H1 (cell line): ENCODE measurements around the gene GP9. TPM values are rescaled to one million over a fixed set of nuclear protein-coding genes. Genes with fewer than 3 reads are reported as not detected.

ENCODE experiments used
- CTCF ChIA-PET: fragments of 300-600 bp; sonication (Branson Sonifier 250); formaldehyde crosslinking; loops from one replicate; lab custom pipeline; 2021; ENCODE audit not compliant: partially characterized antibody; lab: Charles Lee
- POLR2A ChIA-PET: fragments of 300-600 bp; sonication (Branson Sonifier 250); formaldehyde crosslinking; loops from one replicate; lab custom pipeline; 2021; ENCODE audit warnings: inconsistent platforms; ENCODE audit not compliant: partially characterized antibody; lab: Charles Lee
- DNase-seq, 2 experiments: peaks; one replicate each; pipeline versions ENCODE4 v3.0.0 to v3.0.0-alpha.2; 2010 to 2022; ENCODE audit warnings: low spot score in 2 of 2, low read depth in 1 of 2, mixed read lengths in 1 of 2
- FAIRE-seq: peaks from 2 replicates; lab custom pipeline; 2011; peaks lifted over from hg19 to GRCh38; lab: Jason Lieb, UNC
- H2AFZ ChIP-seq: 2 replicates; pipeline ENCODE4 v1.8.1; 2012; ENCODE audit warnings: low read length, inconsistent platforms
- H2AK5ac ChIP-seq: 2 replicates; pipeline ENCODE4 v1.6.1; 2013; ENCODE audit warnings: low read depth, low read length
- H2BK120ac ChIP-seq: replicated peaks from 2 replicates; pipeline ENCODE3; 2013; ENCODE audit warnings: low read depth, low read length, inconsistent platforms
- H2BK12ac ChIP-seq: 2 replicates; pipeline ENCODE4 v1.6.1; 2013; ENCODE audit warnings: low read depth, low read length
- H2BK15ac ChIP-seq: 2 replicates; pipeline ENCODE4 v1.6.1; 2013; ENCODE audit warnings: low read length
- H2BK20ac ChIP-seq: 2 replicates; pipeline ENCODE4 v1.6.1; 2013; ENCODE audit warnings: low read length
- H2BK5ac ChIP-seq: 2 replicates; pipeline ENCODE4 v1.6.1; 2013; ENCODE audit warnings: low read depth, low read length
- H3K14ac ChIP-seq: 2 replicates; pipeline ENCODE4 v1.6.1; 2013; ENCODE audit warnings: inconsistent platforms; ENCODE audit not compliant: insufficient read length
- H3K18ac ChIP-seq: 2 replicates; pipeline ENCODE4 v1.6.1; 2013; ENCODE audit warnings: low read length; ENCODE audit errors: extremely low read depth
- H3K23ac ChIP-seq: 2 replicates; pipeline ENCODE4 v1.6.1; 2013; ENCODE audit warnings: inconsistent platforms; ENCODE audit not compliant: insufficient read length
- H3K23me2 ChIP-seq: 2 replicates; pipeline ENCODE4 v1.6.1; 2013; ENCODE audit warnings: low read depth, low read length
- H3K27ac ChIP-seq: 2 replicates; pipeline ENCODE4 v1.6.1; 2011; ENCODE audit warnings: low read depth, low read length, inconsistent platforms
- H3K27me3 ChIP-seq, 4 experiments: replicated peaks in 1 of 4; 1 replicate in 1 of 4; 2 replicates in 3 of 4; pipeline versions ENCODE4 v1.6.1 to v1.8.1; 2011 to 2013; ENCODE audit warnings: low read length in 3 of 4, mild to moderate bottlenecking in 3 of 4, inconsistent platforms in 2 of 4, mixed read lengths in 2 of 4, moderate library complexity in 1 of 4; ENCODE audit not compliant: control insufficient read depth in 3 of 4, insufficient read depth in 3 of 4; ENCODE audit errors: extremely low read depth in 1 of 4
- H3K36me3 ChIP-seq, 4 experiments: 2 replicates each; pipeline versions ENCODE4 v1.6.1 to v1.8.1; 2011 to 2013; ENCODE audit warnings: mild to moderate bottlenecking in 4 of 4, low read length in 3 of 4, moderate library complexity in 2 of 4, control low read depth in 1 of 4, inconsistent platforms in 1 of 4; ENCODE audit not compliant: insufficient read depth in 4 of 4, control insufficient read depth in 2 of 4
- H3K4ac ChIP-seq: replicated peaks from 2 replicates; pipeline ENCODE3; 2013; ENCODE audit warnings: low read length, low read depth, mixed read lengths, inconsistent platforms; ENCODE audit not compliant: insufficient read length
- H3K4me1 ChIP-seq, 4 experiments: replicated peaks in 1 of 4; 1 replicate in 1 of 4; 2 replicates in 3 of 4; pipeline versions ENCODE4 v1.6.1 to v1.8.1; 2011 to 2013; ENCODE audit warnings: low read length in 3 of 4, inconsistent platforms in 2 of 4, mixed read lengths in 1 of 4; ENCODE audit not compliant: insufficient read depth in 4 of 4, control insufficient read depth in 3 of 4
- H3K4me2 ChIP-seq, 2 experiments: 2 replicates each; pipeline versions ENCODE4 v1.6.1 to v1.8.1; 2011 to 2013; ENCODE audit warnings: low read depth in 2 of 2, low read length in 2 of 2, control low read depth in 1 of 2, inconsistent platforms in 1 of 2, mild to moderate bottlenecking in 1 of 2; ENCODE audit not compliant: insufficient read depth in 1 of 2
- H3K4me3 ChIP-seq, 4 experiments: fragments of 200-600, 300-600 bp in 1 of 4; sonication (generic), shearing (Covaris generic), sonication (Bioruptor Twin) in 1 of 4; 2 replicates each; pipeline versions ENCODE4 v1.5.1 to v1.8.1; 2011 to 2016; ENCODE audit warnings: low read length in 4 of 4, low read depth in 3 of 4, control low read depth in 2 of 4, inconsistent platforms in 2 of 4, mild to moderate bottlenecking in 2 of 4, mixed read lengths in 1 of 4, moderate library complexity in 1 of 4; ENCODE audit not compliant: insufficient read depth in 2 of 4; ENCODE audit errors: extremely low read depth in 1 of 4
- H3K56ac ChIP-seq: replicated peaks from 2 replicates; pipeline ENCODE3; 2013; ENCODE audit warnings: low read depth, mild to moderate bottlenecking, mixed read lengths, low read length, inconsistent platforms; ENCODE audit not compliant: insufficient read length
- H3K79me1 ChIP-seq: 2 replicates; pipeline ENCODE4 v1.6.1; 2013; ENCODE audit warnings: low read depth, low read length, control low read depth
- H3K79me2 ChIP-seq, 2 experiments: 2 replicates each; pipeline versions ENCODE4 v1.6.1 to v1.8.1; 2012 to 2013; ENCODE audit warnings: low read length in 2 of 2, mild to moderate bottlenecking in 2 of 2, inconsistent platforms in 1 of 2; ENCODE audit not compliant: insufficient read depth in 2 of 2, control insufficient read depth in 1 of 2
- H3K9ac ChIP-seq, 4 experiments: replicated peaks in 1 of 4; 1 replicate in 1 of 4; 2 replicates in 3 of 4; pipeline versions ENCODE4 v1.6.1 to v1.8.1; 2011 to 2013; ENCODE audit warnings: low read depth in 3 of 4, low read length in 3 of 4, control low read depth in 2 of 4, mild to moderate bottlenecking in 2 of 4, moderate library complexity in 2 of 4, inconsistent platforms in 1 of 4; ENCODE audit errors: extremely low read depth in 1 of 4
- H3K9me3 ChIP-seq, 2 experiments: 2 replicates each; pipeline versions ENCODE4 v1.6.1 to v1.8.1; 2012 to 2013; ENCODE audit warnings: mild to moderate bottlenecking in 2 of 2, moderate library complexity in 2 of 2, control low read depth in 1 of 2, inconsistent platforms in 1 of 2, low read depth in 1 of 2, low read length in 1 of 2, mixed read lengths in 1 of 2; ENCODE audit not compliant: insufficient read depth in 2 of 2
- H4K20me1 ChIP-seq, 2 experiments: replicated peaks in 1 of 2; 2 replicates each; pipeline versions ENCODE3 to v1.8.1; 2011 to 2013; ENCODE audit warnings: inconsistent platforms in 2 of 2, low read length in 2 of 2, mild to moderate bottlenecking in 1 of 2; ENCODE audit not compliant: insufficient read depth in 2 of 2, control insufficient read depth in 1 of 2
- H4K5ac ChIP-seq: 2 replicates; pipeline ENCODE4 v1.6.1; 2013; ENCODE audit warnings: low read length, low read depth, mixed read lengths, inconsistent platforms; ENCODE audit not compliant: insufficient read length
- H4K8ac ChIP-seq: 2 replicates; pipeline ENCODE4 v1.8.0; 2013; ENCODE audit warnings: mild to moderate bottlenecking, moderate library complexity, low read length, inconsistent platforms; ENCODE audit not compliant: insufficient read depth; ENCODE audit errors: extremely low read depth
- H4K91ac ChIP-seq: replicated peaks from 2 replicates; pipeline ENCODE3; 2013; ENCODE audit warnings: low read length, mixed read lengths, inconsistent platforms; ENCODE audit not compliant: insufficient read length
- KDM4A ChIP-seq: IDR thresholded peaks from one replicate; pipeline ENCODE4 v1.7.1; 2012; ENCODE audit warnings: low read depth, mild to moderate bottlenecking, moderate library complexity, low read length, inconsistent platforms; ENCODE audit not compliant: severe bottlenecking
- RFX5 ChIP-seq: IDR thresholded peaks from 2 replicates; pipeline ENCODE4 v1.6.1; 2011; ENCODE audit warnings: low read depth, low read length, improper control_type of control experiment, borderline replicate concordance
- SIRT6 ChIP-seq: IDR thresholded peaks from one replicate; pipeline ENCODE4 v1.7.1; 2012; ENCODE audit warnings: low read length, inconsistent platforms
- WGBS, 2 experiments: shearing (Covaris generic) in 1 of 2; methylation state at CpG; one replicate each; pipeline versions ENCODE4 v1.1.6 to v1.1.7; 2013 to 2015; ENCODE audit warnings: low lambda C conversion rate in 2 of 2, mixed read lengths in 2 of 2, inconsistent platforms in 1 of 2, low coverage in 1 of 2, missing lambda C conversion rate in 1 of 2; ENCODE audit not compliant: insufficient replicate concordance in 2 of 2, insufficient coverage in 1 of 2, insufficient read length in 1 of 2; ENCODE audit errors: extremely low coverage in 1 of 2, missing lambda C conversion rate in 1 of 2; 5-methylcytosine and 5-hydroxymethylcytosine counted together
- polyA plus RNA-seq, 7 experiments: library from polyadenylated mRNA; depleted of rRNA in 3 of 7; stranded (reverse) in 5 of 7; unstranded in 2 of 7; fragments of >200 nt in 5 of 7; fragments of 200-250 nt in 2 of 7; gene quantifications; 1 replicate in 5 of 7; 2 replicates in 1 of 7; 4 replicates in 1 of 7; pipeline versions ENCODE4 v1.2.1 to v1.2.3, GENCODE V29; 2011 to 2013; ENCODE audit warnings: missing spikeins in 2 of 7, mixed read lengths in 2 of 7
- total RNA-seq: library from RNA; stranded (reverse); fragmentation: NEBNext Ultra II Directional; extraction: Animal tissue kit (Norgen Biotek cat#: 25700); gene quantifications from 2 replicates; pipeline ENCODE4 v1.2.1, GENCODE V29; 2021
- TF ChIP-seq, protein P1 (sequence below): IDR thresholded peaks from 2 replicates; pipeline ENCODE4 v1.6.1; 2012; ENCODE audit warnings: inconsistent platforms

GP9 gene
- total and polyA plus RNA-seq, 2 of the 8 experiments (the other 6 are each of a cell fraction or from before 2014, with no cell fraction given) = not detected

GRCh38 chr3:129031476-129032215 lies 28.9 kb upstream of the GP9 start:
- Histone ChIP-seq H3K79me2 (no peaks in the 10 kb centered on the region), H2BK120ac (no peak overlapping the region), H2BK15ac (no peak overlapping the region), H3K9ac (no peak overlapping the region), H3K4ac (no peak overlapping the region), H2BK5ac (no peak overlapping the region), H2BK12ac (no peak overlapping the region), H2AFZ (no peak overlapping the region), H3K36me3 (no peaks in the 10 kb centered on the region), H3K56ac (no peak overlapping the region), H3K4me2 (no peak overlapping the region), H3K18ac (no peak overlapping the region), H3K79me1 (no peaks in the 10 kb centered on the region), H3K27ac (no peak overlapping the region), H4K5ac (no peak overlapping the region), H4K91ac (no peak overlapping the region), H3K4me1 (peaks cover 0 to 2% (median 0%) of the 10 kb centered on the region in 4 experiments; a peak in 3 of 7 replicates), H4K8ac (peak overlapping the region; percentile 68; the same call in 1 of the 2 replicates), H2BK20ac (no peak overlapping the region), H3K27me3 (peaks cover 1 to 6% (median 4%) of the 10 kb centered on the region in 4 experiments), H3K14ac (no peak overlapping the region), H3K9me3 (no peaks in the 10 kb centered on the region), H3K23ac (no peak overlapping the region), H3K4me3 (no peak overlapping the region), H3K23me2 (no peaks in the 10 kb centered on the region; the same call in 1 of the 2 replicates), H2AK5ac (no peak overlapping the region), H4K20me1 (no peaks in the 10 kb centered on the region)
- TF ChIP-seq, protein P1, sequence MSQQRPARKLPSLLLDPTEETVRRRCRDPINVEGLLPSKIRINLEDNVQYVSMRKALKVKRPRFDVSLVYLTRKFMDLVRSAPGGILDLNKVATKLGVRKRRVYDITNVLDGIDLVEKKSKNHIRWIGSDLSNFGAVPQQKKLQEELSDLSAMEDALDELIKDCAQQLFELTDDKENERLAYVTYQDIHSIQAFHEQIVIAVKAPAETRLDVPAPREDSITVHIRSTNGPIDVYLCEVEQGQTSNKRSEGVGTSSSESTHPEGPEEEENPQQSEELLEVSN = no peak
- TF ChIP-seq KDM4A (no peak), RFX5 (no peak), SIRT6 (no peak)
- CTCF ChIA-PET = interaction anchor here (0.7 to 5.7 kb wide), 6 partner anchors 8 to 61 kb away, joined by 3 to 28 read pairs (median 5); no protein-coding TSS in a partner anchor
- 94% methylated on average over 10 of the region's 10 CpGs; no CpG with 5 or more reads in 1 of the 2 experiments for WGBS, 2 experiments
- FAIRE-seq = no peak
- POLR2A ChIA-PET = no interaction called here
- no peak for DNase-seq
